Neural cell (in vitro differentiated cells): Measurements from ENCODE around the gene PRKCE. TPM values are rescaled to one million over a fixed set of nuclear protein-coding genes. Genes with fewer than 3 reads are reported as not detected.

Experiments used
- H2AFZ ChIP-seq: fragments of 200-600, 300-800 bp; sonication (generic), shearing (Covaris generic); 2 replicates; pipeline ENCODE4 v1.6.0; 2014; ENCODE audit warnings: low read depth, mild to moderate bottlenecking, antibody characterized with exemption, low read length, moderate library complexity
- H3F3A ChIP-seq: fragments of 200-600 bp; shearing (Covaris generic); 2 replicates; pipeline ENCODE4 v1.6.1; 2016; ENCODE audit warnings: mild to moderate bottlenecking, moderate library complexity, mixed read lengths, antibody characterized with exemption, low read length; ENCODE audit not compliant: insufficient read depth, poor library complexity, severe bottlenecking
- H3K27ac ChIP-seq: fragments of 200-600, 300-800 bp; sonication (generic), shearing (Covaris generic); 2 replicates; pipeline ENCODE4 v1.5.1; 2014; ENCODE audit warnings: mild to moderate bottlenecking, low read length, moderate library complexity
- H3K27me3 ChIP-seq: fragments of 300-800, 200-600 bp; sonication (generic), shearing (Covaris generic); 2 replicates; pipeline ENCODE4 v1.6.0; 2014; ENCODE audit warnings: mild to moderate bottlenecking, low read depth, low read length, moderate library complexity; ENCODE audit not compliant: insufficient read depth
- H3K36me3 ChIP-seq: fragments of 300-800, 200-600 bp; sonication (generic), shearing (Covaris generic); 2 replicates; pipeline ENCODE4 v1.5.1; 2014; ENCODE audit warnings: mild to moderate bottlenecking, antibody characterized with exemption, low read length, moderate library complexity; ENCODE audit not compliant: insufficient read depth
- H3K4me2 ChIP-seq: fragments of 300-800, 200-600 bp; sonication (generic), shearing (Covaris generic); 2 replicates; pipeline ENCODE4 v1.6.0; 2014; ENCODE audit warnings: mild to moderate bottlenecking, low read length
- H3K4me3 ChIP-seq: fragments of 300-800, 200-600 bp; sonication (generic), shearing (Covaris generic); 2 replicates; pipeline ENCODE4 v1.5.1; 2014; ENCODE audit warnings: mild to moderate bottlenecking, low read length, moderate library complexity
- H3K79me2 ChIP-seq: fragments of 200-600 bp; shearing (Covaris generic); replicated peaks from 2 replicates; pipeline ENCODE4 v1.6.0; 2014; ENCODE audit warnings: mild to moderate bottlenecking, low read length, moderate library complexity; ENCODE audit not compliant: insufficient read depth
- H3K9ac ChIP-seq: fragments of 300-800, 200-600 bp; sonication (generic), shearing (Covaris generic); 2 replicates; pipeline ENCODE4 v1.6.1; 2016; ENCODE audit warnings: mild to moderate bottlenecking, low read length, mixed read lengths
- H3K9me2 ChIP-seq: fragments of 200-600 bp; shearing (Covaris generic); 2 replicates; pipeline ENCODE4 v1.6.1; 2016; ENCODE audit warnings: mild to moderate bottlenecking, low read length, mixed read lengths; ENCODE audit not compliant: insufficient read depth
- H3K9me3 ChIP-seq: fragments of 200-600, 300-800 bp; sonication (generic), shearing (Covaris generic); 2 replicates; pipeline ENCODE4 v1.6.1; 2016; ENCODE audit warnings: mild to moderate bottlenecking, mixed run types, low read length, moderate library complexity, mixed read lengths
- H4K20me1 ChIP-seq: fragments of 200-600 bp; shearing (Covaris generic); 2 replicates; pipeline ENCODE4 v1.6.1; 2016; ENCODE audit warnings: mild to moderate bottlenecking, mixed run types; ENCODE audit not compliant: insufficient read depth
- EP300 ChIP-seq: fragments of 450-650 bp; conservative IDR thresholded peaks from 2 replicates; pipeline ENCODE4 v1.6.1; 2014; ENCODE audit warnings: antibody characterized with exemption, mild to moderate bottlenecking, moderate library complexity; ENCODE audit not compliant: poor library complexity, severe bottlenecking
- EZH2 ChIP-seq: fragments of 200-600, 300-800 bp; shearing (Covaris generic), sonication (generic); IDR thresholded peaks from 2 replicates; pipeline ENCODE4 v1.6.1; 2014; ENCODE audit warnings: antibody characterized with exemption, low read length, borderline replicate concordance, mild to moderate bottlenecking; ENCODE audit not compliant: insufficient read depth, poor library complexity, severe bottlenecking
- MXI1 ChIP-seq: fragments of 450-650 bp; conservative IDR thresholded peaks from 2 replicates; pipeline ENCODE4 v1.6.1; 2014; ENCODE audit warnings: antibody characterized with exemption, mild to moderate bottlenecking; ENCODE audit not compliant: poor library complexity, severe bottlenecking
- POLR2AphosphoS5 ChIP-seq: IDR thresholded peaks from 2 replicates; pipeline ENCODE4 v1.6.1; 2012
- RAD21 ChIP-seq: fragments of 450-650 bp; conservative IDR thresholded peaks from 2 replicates; pipeline ENCODE4 v1.6.1; 2014; ENCODE audit warnings: antibody characterized with exemption, mild to moderate bottlenecking, moderate library complexity
- SMC3 ChIP-seq: fragments of 450-650 bp; conservative IDR thresholded peaks from 2 replicates; pipeline ENCODE4 v1.6.1; 2014; ENCODE audit warnings: antibody characterized with exemption, mild to moderate bottlenecking, moderate library complexity; ENCODE audit not compliant: poor library complexity
- TAF1 ChIP-seq: IDR thresholded peaks from 2 replicates; pipeline ENCODE4 v1.6.1; 2012; ENCODE audit warnings: low read depth
- polyA plus RNA-seq: library from polyadenylated mRNA; depleted of rRNA; stranded (reverse); fragments of >200 nt; gene quantifications from 2 replicates; pipeline ENCODE4 v1.2.3, GENCODE V29; 2014
- TF ChIP-seq, protein P1 (sequence below): IDR thresholded peaks from 2 replicates; pipeline ENCODE4 v1.6.1; 2012; ENCODE audit warnings: borderline replicate concordance
- TF ChIP-seq, protein P2 (sequence below): fragments of 450-650 bp; IDR thresholded peaks from 2 replicates; pipeline ENCODE4 v1.5.1; 2014; ENCODE audit warnings: antibody characterized with exemption, mild to moderate bottlenecking, moderate library complexity; ENCODE audit not compliant: poor library complexity, severe bottlenecking

PRKCE gene
- polyA plus RNA-seq, 1 donor from 2014 or later = 5.4 TPM

DNA sequence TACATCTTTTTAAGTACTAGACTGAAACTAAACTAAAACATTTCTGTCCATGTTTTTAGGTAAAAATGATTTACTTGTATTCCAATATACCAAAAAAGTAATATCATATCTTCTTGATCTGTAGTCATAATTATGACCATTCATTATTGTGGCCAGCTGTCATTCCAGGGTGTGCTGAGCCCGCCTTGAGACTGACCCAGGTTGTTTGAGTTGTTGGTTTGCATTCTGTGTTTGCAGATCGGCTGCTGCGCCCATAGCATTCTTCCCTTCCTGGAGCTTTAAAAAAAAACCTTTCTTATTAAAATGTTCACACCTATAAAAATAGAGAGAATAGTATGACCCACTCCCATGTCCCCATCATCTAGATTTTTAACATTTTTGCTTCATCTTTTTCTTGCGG lies 101.9 kb downstream of the PRKCE start:
- Histone ChIP-seq H3F3A (no peaks in the 10 kb centered on the region), H3K79me2 (no peaks in the 10 kb centered on the region), H3K27ac (no peak overlapping the region), H3K4me3 (no peak overlapping the region), H3K4me2 (no peak overlapping the region), H3K9ac (no peak overlapping the region), H4K20me1 (no peaks in the 10 kb centered on the region), H3K27me3 (no peaks in the 10 kb centered on the region), H3K36me3 (no peaks in the 10 kb centered on the region), H3K9me2 (no peaks in the 10 kb centered on the region), H3K9me3 (no peaks in the 10 kb centered on the region), H2AFZ (no peak overlapping the region)
- TF ChIP-seq EP300 = no peak
- no peak for TF ChIP-seq SMC3
- no peak for TF ChIP-seq RAD21
- TF ChIP-seq, protein P1, sequence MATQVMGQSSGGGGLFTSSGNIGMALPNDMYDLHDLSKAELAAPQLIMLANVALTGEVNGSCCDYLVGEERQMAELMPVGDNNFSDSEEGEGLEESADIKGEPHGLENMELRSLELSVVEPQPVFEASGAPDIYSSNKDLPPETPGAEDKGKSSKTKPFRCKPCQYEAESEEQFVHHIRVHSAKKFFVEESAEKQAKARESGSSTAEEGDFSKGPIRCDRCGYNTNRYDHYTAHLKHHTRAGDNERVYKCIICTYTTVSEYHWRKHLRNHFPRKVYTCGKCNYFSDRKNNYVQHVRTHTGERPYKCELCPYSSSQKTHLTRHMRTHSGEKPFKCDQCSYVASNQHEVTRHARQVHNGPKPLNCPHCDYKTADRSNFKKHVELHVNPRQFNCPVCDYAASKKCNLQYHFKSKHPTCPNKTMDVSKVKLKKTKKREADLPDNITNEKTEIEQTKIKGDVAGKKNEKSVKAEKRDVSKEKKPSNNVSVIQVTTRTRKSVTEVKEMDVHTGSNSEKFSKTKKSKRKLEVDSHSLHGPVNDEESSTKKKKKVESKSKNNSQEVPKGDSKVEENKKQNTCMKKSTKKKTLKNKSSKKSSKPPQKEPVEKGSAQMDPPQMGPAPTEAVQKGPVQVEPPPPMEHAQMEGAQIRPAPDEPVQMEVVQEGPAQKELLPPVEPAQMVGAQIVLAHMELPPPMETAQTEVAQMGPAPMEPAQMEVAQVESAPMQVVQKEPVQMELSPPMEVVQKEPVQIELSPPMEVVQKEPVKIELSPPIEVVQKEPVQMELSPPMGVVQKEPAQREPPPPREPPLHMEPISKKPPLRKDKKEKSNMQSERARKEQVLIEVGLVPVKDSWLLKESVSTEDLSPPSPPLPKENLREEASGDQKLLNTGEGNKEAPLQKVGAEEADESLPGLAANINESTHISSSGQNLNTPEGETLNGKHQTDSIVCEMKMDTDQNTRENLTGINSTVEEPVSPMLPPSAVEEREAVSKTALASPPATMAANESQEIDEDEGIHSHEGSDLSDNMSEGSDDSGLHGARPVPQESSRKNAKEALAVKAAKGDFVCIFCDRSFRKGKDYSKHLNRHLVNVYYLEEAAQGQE = no peak
- TF ChIP-seq, protein P2, sequence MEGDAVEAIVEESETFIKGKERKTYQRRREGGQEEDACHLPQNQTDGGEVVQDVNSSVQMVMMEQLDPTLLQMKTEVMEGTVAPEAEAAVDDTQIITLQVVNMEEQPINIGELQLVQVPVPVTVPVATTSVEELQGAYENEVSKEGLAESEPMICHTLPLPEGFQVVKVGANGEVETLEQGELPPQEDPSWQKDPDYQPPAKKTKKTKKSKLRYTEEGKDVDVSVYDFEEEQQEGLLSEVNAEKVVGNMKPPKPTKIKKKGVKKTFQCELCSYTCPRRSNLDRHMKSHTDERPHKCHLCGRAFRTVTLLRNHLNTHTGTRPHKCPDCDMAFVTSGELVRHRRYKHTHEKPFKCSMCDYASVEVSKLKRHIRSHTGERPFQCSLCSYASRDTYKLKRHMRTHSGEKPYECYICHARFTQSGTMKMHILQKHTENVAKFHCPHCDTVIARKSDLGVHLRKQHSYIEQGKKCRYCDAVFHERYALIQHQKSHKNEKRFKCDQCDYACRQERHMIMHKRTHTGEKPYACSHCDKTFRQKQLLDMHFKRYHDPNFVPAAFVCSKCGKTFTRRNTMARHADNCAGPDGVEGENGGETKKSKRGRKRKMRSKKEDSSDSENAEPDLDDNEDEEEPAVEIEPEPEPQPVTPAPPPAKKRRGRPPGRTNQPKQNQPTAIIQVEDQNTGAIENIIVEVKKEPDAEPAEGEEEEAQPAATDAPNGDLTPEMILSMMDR = no peak
- TF ChIP-seq TAF1 = no peak
- no peak for TF ChIP-seq MXI1
- TF ChIP-seq EZH2 = no peak
- TF ChIP-seq POLR2AphosphoS5 = no peak

DNA sequence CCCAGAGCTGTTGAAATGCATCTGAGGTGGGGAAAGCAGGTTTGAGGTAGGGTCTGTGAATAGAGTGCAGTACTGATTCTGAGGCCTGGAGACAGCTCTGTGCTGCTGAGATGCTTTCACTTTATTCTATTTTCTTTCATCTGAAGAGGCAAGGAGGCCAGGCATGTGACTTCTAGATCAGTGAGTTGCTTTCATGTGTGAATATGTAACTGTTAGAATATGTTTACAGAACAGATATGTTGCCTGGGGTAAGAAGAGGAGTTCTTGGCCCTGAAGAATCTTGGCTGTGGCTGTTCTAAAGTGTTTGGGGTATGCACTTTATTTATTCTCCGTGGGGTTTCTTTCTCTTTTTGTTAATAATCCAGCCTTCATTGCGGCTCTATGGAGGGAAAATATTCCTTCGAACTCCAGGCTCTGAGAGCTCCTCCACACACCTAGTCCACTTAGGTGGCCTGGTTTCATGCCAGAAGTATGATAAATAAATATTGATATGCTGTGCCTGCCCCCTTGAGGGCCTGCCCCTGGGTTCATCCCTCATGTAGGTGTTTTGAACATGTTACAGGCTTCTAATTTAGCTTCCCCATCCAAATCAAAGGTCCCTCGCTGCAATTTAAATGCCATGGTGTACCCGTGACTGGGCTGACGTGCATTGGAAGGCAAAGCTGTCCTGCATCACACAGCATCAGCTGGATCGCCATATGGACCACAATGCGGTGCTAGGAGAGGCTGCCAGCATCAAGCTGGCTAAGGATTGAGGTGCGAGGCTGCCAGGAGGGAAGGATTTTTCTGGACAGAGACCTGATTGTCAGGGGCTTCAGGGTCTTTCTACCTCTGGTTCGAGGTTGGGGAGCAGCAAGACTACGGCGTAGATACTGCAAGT lies 102.9 kb downstream of the PRKCE start:
- Histone ChIP-seq H4K20me1 (no peaks in the 10 kb centered on the region), H3K27ac (no peak overlapping the region), H3F3A (no peaks in the 10 kb centered on the region), H3K9me3 (no peaks in the 10 kb centered on the region), H2AFZ (no peak overlapping the region), H3K9me2 (no peaks in the 10 kb centered on the region), H3K36me3 (no peaks in the 10 kb centered on the region), H3K4me2 (no peak overlapping the region), H3K27me3 (no peaks in the 10 kb centered on the region), H3K9ac (no peak overlapping the region), H3K4me3 (no peak overlapping the region), H3K79me2 (no peaks in the 10 kb centered on the region)
- no peak for TF ChIP-seq RAD21
- TF ChIP-seq POLR2AphosphoS5 = no peak
- no peak for TF ChIP-seq SMC3
- TF ChIP-seq, protein P1 = no peak
- TF ChIP-seq EP300 = no peak
